ENCODE results near the gene TSPO.

DNA sequence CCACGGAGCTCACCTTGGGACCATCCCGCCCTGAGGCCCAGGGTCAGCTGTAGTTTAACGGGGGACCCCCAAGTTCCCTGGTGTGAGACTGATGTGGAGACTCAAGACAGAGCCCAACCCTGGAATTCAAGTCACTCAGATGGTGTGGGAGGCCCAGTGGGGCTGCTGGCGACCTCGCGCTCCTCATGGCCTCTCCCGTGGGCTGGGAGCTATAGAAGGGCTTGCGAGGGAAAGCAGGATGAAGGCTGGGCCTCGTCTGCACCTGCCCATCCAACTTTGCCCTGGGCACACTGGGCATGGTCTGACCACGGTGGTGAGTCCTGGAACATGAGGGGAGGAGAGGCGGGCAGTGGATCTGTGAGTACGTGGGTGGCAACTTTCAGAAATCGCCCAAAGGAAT, 49.2 kb downstream of the TSPO start:
- no peak for TF ChIP-seq POLR2A (IDR thresholded peaks at IDR 0.05)
- TF ChIP-seq, protein P1, sequence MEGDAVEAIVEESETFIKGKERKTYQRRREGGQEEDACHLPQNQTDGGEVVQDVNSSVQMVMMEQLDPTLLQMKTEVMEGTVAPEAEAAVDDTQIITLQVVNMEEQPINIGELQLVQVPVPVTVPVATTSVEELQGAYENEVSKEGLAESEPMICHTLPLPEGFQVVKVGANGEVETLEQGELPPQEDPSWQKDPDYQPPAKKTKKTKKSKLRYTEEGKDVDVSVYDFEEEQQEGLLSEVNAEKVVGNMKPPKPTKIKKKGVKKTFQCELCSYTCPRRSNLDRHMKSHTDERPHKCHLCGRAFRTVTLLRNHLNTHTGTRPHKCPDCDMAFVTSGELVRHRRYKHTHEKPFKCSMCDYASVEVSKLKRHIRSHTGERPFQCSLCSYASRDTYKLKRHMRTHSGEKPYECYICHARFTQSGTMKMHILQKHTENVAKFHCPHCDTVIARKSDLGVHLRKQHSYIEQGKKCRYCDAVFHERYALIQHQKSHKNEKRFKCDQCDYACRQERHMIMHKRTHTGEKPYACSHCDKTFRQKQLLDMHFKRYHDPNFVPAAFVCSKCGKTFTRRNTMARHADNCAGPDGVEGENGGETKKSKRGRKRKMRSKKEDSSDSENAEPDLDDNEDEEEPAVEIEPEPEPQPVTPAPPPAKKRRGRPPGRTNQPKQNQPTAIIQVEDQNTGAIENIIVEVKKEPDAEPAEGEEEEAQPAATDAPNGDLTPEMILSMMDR (IDR thresholded peaks at IDR 0.05 in 4 of 5, conservative IDR thresholded peaks at IDR 0.05 in 1 of 5): no peak
